Ectodermal cell (in vitro differentiated cells): ENCODE data around the gene SGCD.

Experiments
- H3K27ac ChIP-seq: 2 replicates; pipeline ENCODE4 v1.7.0; 2013; ENCODE audit warnings: mild to moderate bottlenecking, low read depth, low read length; ENCODE audit not compliant: insufficient read depth, poor library complexity, severe bottlenecking
- H3K27me3 ChIP-seq: 2 replicates; pipeline ENCODE4 v1.7.0; 2013; ENCODE audit warnings: mild to moderate bottlenecking, low read length; ENCODE audit not compliant: insufficient read depth, control insufficient read depth, poor library complexity, severe bottlenecking
- H3K36me3 ChIP-seq: one replicate; pipeline ENCODE4 v1.7.0; 2013; ENCODE audit warnings: low read length; ENCODE audit not compliant: control insufficient read depth, insufficient read depth
- H3K4me1 ChIP-seq: one replicate; pipeline ENCODE4 v1.7.0; 2013; ENCODE audit warnings: low read length; ENCODE audit not compliant: control insufficient read depth, insufficient read depth
- H3K4me3 ChIP-seq: 2 replicates; pipeline ENCODE4 v1.7.0; 2013; ENCODE audit warnings: low read depth, low read length, control low read depth; ENCODE audit not compliant: insufficient read depth
- H3K9me3 ChIP-seq: 2 replicates; pipeline ENCODE4 v1.7.0; 2013; ENCODE audit warnings: mild to moderate bottlenecking, low read length, moderate library complexity; ENCODE audit not compliant: control insufficient read depth
- WGBS, 2 experiments: methylation state at CpG; one replicate each; pipeline ENCODE4 v1.1.7; 2013; ENCODE audit warnings: missing lambda C conversion rate in 2 of 2; 5-methylcytosine and 5-hydroxymethylcytosine counted together

The SGCD gene

DNA sequence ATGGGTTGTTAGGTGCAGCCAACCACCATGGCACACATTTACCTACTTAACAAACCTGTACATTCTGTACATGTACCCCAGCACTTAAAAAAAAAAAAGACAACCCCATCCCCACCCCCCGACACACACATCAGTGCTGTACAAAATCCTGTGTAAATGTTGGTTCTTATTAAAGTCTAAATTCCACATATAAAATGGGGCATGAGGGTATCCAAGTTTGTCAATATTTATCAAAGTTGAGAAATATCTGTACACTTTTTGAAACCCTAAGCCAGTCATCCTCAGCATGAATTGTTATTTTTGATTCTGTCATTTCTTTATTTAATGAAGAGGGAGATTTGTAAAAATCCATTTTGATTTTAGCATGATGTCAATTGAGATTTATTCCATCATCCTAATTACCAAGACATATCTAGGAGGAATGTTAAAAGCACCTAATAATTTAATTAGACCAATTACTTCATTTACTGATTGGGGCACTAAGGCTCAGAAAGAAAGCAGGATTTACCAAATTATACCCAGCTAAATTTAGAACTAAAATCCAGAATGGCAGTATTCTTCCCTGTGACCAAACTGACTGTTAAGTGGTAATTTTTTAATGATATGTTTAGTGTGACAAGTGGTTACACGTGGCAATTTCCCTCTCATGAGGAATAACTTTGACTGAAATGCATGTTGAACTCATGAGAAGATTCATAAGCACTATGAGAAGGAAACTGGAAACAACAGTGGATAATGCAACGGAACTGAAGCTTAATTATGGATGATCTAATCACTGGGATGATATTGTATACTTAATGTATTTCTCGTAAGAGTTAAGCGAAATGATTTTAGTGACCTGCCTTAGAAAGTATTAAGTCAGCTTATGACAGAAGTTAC is 195.9 kb downstream of the SGCD start:
- Histone ChIP-seq H3K9me3 (no peaks in the 10 kb centered on the region), H3K27me3 (no peaks in the 10 kb centered on the region), H3K4me3 (no peak overlapping the region), H3K27ac (no peak overlapping the region), H3K4me1 (no peaks in the 10 kb centered on the region), H3K36me3 (no peaks in the 10 kb centered on the region)
- WGBS, 2 experiments = 87 to 89% methylated on average over 4 of the region's 5 CpGs

DNA sequence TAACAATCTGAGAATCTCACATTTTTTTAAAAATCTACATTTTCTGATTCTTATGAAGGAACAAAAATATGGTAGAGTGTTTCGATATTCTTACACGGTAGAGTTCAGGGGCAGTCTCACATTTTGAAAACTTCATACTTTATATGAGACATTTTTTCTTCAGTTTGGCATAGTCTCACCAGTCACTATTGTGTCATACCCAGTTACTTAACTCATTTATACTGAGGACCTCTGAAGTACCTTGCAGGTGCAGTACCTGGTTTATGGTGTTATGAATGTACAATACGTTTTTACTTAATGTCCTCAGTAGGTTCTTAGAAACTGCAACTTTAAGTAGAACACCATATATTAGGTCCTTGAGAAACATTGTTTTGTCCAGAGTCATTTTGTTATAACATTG is 196.6 kb downstream of the SGCD start:
- Histone ChIP-seq H3K27me3 (no peaks in the 10 kb centered on the region), H3K4me1 (no peaks in the 10 kb centered on the region), H3K36me3 (no peaks in the 10 kb centered on the region), H3K27ac (no peak overlapping the region), H3K9me3 (no peaks in the 10 kb centered on the region), H3K4me3 (no peak overlapping the region)
- WGBS, 2 experiments = 83 to 100% methylated on average over 1 to 2 of the region's 3 CpGs

DNA sequence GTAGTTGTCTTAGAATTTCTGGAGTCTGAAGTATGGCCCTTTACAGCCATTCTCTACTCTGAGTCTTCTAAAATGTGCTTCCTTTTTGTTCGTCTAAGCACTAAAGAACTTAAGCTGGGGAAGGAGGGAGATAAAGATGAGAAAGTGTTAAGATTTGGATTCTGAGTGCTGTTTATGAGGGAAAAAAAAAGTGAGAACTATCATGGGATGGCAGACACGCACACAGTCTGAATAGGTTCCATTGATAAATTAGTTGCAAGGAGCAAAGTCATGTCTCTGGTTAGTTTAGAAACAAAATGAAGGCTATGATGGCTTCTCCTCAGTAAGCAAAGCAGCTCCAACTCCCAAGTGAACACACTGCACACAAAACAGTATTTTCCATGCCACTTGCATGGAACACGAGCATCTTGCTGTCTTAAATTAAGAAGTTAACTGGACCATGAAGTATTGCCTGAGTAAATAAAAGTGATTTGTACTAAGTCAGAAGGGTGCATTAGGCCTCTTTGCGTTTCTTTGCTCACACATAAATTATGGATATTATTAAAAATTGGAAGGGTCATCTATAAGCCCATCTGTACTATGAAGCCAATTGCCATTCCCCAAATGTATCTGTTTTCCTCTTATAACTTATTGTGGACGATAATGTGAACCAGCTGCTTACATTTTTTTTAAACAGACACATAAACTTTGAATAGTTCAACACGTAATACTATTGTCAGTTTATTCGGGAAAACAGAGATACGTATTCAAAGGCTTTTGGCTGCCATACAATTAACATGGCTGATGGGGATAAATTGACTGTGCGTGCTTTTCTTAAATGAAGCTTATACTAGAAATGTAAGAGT is 199.3 kb downstream of the SGCD start:
- Histone ChIP-seq H3K9me3 (no peaks in the 10 kb centered on the region), H3K36me3 (no peaks in the 10 kb centered on the region), H3K27me3 (no peaks in the 10 kb centered on the region), H3K4me3 (no peak overlapping the region), H3K4me1 (no peaks in the 10 kb centered on the region), H3K27ac (no peak overlapping the region)
- WGBS, 2 experiments = 96 to 97% methylated on average over 8 to 9 of the region's 9 CpGs

DNA sequence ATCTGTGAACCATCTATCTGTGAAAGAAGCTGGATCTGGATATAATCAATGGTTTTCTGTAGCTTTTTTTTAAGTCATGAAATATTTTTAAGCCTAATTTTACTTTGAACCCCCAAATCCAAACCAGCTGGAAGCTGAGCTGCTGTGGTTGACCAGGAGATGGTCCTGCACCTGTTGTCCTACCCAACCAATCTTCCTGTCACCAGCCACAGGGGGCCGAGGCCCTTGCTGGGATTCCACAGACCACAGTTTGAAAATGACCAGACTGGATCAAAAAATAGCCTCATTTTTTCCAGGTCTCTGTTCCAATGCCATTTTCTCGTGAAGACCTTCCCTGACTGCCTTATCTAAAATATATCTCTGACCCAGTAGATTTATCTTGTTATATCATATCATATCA is 200.6 kb downstream of the SGCD start:
- Histone ChIP-seq H3K27ac (no peak overlapping the region), H3K27me3 (no peaks in the 10 kb centered on the region), H3K36me3 (no peaks in the 10 kb centered on the region), H3K9me3 (no peaks in the 10 kb centered on the region), H3K4me1 (no peaks in the 10 kb centered on the region), H3K4me3 (no peak overlapping the region)
- WGBS, 2 experiments = 84 to 93% methylated on average over 2 of the region's 2 CpGs

DNA sequence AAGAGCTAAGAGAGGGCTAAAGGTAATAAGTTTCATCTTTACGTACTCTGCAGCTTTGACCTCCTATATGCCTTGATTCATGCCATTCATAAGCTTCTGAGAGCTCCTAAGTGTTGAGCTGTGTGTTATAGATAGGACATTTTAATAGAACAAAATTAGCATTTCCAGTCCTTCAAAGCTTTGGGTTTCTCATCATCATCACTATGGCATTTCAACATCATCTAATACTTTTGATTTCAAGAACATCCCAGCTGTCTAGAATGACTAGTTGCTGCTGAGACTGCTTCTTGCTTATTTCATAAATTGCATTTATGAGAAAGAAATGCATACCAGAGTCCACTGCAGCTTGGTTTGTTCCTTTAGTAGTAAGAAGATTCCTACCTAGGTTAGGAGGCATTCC is 201.7 kb downstream of the SGCD start:
- Histone ChIP-seq H3K4me3 (no peak overlapping the region), H3K4me1 (no peaks in the 10 kb centered on the region), H3K9me3 (no peaks in the 10 kb centered on the region), H3K36me3 (no peaks in the 10 kb centered on the region), H3K27ac (no peak overlapping the region), H3K27me3 (no peaks in the 10 kb centered on the region)
- WGBS, 2 experiments = 88 to 100% methylated on average over 1 of the region's 1 CpG

DNA sequence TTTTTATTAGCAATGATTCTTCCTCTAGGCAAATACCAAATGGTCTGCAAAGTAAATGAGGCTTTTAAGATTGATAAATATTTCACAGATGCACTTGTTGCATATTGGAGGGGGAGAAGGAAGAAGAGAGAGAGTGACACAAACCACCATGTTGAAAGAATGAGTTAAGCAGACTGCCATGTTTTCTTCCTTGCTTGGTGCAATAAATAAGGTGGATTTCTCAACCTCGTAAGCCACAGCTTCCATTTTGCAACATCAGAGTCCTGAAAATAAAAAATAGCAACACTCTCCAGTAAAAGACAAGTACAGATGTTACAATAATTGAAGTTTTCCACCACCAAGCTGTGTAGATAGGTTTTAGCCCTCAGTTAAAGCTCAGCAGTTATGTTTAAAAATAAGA is 202.9 kb downstream of the SGCD start:
- Histone ChIP-seq H3K4me3 (no peak overlapping the region), H3K9me3 (no peaks in the 10 kb centered on the region), H3K27ac (no peak overlapping the region), H3K27me3 (no peaks in the 10 kb centered on the region), H3K4me1 (no peaks in the 10 kb centered on the region), H3K36me3 (no peaks in the 10 kb centered on the region)
- 85% methylated on average over 1 of the region's 1 CpG; no CpG with 5 or more reads in 1 of the 2 experiments for WGBS, 2 experiments

DNA sequence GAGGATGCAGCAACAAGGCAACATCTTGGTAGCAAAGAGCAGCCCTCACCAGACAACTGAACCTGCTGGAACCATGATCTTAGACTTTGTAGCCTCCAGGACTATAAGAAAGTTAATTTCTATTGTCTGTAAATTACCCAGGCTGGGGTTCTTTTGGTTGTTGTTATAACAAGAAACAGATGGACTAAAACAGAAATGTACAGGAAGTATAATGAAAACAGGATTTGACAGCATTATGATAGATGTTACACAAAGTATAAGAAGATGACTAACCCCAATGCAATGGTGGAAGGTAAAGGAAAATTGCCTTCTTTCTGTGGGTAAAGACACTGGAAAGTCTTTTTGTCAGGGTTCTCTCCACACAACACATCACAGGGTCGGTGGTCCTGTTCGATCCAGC is 204.2 kb downstream of the SGCD start:
- WGBS, 2 experiments = 97 to 100% methylated on average over 2 of the region's 2 CpGs
- Histone ChIP-seq H3K27me3 (no peaks in the 10 kb centered on the region), H3K4me1 (no peaks in the 10 kb centered on the region), H3K4me3 (no peak overlapping the region), H3K36me3 (no peaks in the 10 kb centered on the region), H3K27ac (no peak overlapping the region), H3K9me3 (no peaks in the 10 kb centered on the region)

DNA sequence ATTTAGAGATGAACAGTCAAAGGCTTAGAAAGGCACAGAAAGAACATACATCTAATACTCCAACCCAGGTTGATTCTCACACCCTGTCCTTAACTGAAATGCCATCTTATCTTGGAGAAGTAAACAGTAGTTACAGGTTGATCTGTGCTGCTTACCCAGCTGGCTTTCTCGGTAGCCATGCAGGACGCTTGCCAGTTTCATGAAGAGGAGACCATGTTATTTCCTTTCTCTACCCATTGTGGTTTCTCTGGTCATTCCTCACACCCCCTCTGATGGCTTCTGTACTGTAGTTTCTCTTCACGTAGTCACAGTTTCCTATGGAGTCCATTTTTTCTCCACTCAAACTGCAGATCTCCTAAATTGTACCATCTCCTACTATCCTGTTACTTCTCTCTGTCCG is 206.0 kb downstream of the SGCD start:
- Histone ChIP-seq H3K9me3 (no peaks in the 10 kb centered on the region), H3K36me3 (no peaks in the 10 kb centered on the region), H3K4me3 (no peak overlapping the region), H3K27me3 (no peaks in the 10 kb centered on the region), H3K27ac (no peak overlapping the region), H3K4me1 (no peaks in the 10 kb centered on the region)
- 89 to 93% methylated on average over 4 of the region's 4 CpGs for WGBS, 2 experiments

DNA sequence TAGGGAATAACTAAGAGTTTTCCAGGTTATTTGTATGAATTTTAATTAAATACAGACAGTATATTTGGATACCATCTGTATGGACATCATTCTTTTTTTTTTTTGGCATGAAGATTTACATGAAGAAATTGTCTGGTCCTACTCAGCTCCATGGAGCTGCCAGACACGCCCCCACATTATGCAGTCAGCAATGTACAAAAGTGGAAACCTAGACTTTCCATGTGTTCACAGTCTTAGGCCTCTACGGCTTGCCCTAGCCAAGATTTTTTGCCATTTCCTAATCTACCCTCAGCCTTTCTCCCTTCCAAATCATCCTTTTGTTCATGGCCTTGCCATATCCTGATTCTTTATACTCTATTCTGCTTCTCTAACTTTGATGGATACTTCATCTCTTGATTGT is 207.1 kb downstream of the SGCD start:
- no peaks in the 10 kb centered on the region for H3K4me1 ChIP-seq
- no peaks in the 10 kb centered on the region for H3K9me3 ChIP-seq
- WGBS, 2 experiments = 88 to 92% methylated on average over 2 of the region's 2 CpGs
- H3K27ac ChIP-seq = no peak overlapping the region
- no peaks in the 10 kb centered on the region for H3K27me3 ChIP-seq
- no peaks in the 10 kb centered on the region for H3K36me3 ChIP-seq
- no peak overlapping the region for H3K4me3 ChIP-seq

DNA sequence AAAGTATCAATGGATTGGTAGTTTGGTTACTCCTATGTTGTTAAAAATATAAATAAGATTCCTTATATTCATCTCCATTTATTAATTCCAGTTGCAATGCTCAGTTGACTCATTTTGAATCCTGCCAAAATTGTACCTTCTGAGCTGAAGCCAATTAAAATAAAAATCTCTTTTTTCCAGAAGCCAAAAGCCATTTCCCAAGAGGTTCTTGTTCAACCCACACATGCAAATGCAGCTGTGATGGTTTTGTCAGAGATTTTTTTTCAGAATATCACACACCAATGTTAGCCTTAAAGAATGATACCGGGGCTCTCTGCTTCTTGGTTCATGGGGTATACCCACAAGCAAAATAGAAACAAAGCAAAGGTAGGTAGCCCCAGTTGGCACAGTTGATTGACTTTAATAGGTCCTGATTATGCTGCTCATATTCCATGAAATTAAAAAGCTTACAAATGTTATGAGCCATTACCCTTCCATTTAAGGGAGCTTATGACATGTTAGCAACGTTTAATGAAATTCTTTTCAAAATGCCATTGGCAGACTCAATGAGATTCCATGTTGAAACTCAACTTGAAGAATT is 208.0 kb downstream of the SGCD start:
- Histone ChIP-seq H3K27ac (no peak overlapping the region), H3K4me1 (no peaks in the 10 kb centered on the region), H3K27me3 (no peaks in the 10 kb centered on the region), H3K9me3 (no peaks in the 10 kb centered on the region), H3K4me3 (no peak overlapping the region), H3K36me3 (no peaks in the 10 kb centered on the region)
- 93 to 98% methylated on average over 2 of the region's 2 CpGs for WGBS, 2 experiments
